Astrocyte (in vitro differentiated cells and primary cell): Measurements from ENCODE around the gene NAALADL2. TPM values are rescaled to one million over a fixed set of nuclear protein-coding genes. Genes with fewer than 3 reads are reported as not detected.

Experiments
- DNase-seq: peaks from one replicate; pipeline ENCODE4 v3.0.0-alpha.2; 2010; ENCODE audit warnings: low read depth
- FAIRE-seq: peaks from 2 replicates; lab custom pipeline; 2011; peaks lifted over from hg19 to GRCh38; lab: Jason Lieb, UNC
- H2AFZ ChIP-seq: 2 replicates; pipeline ENCODE4 v1.6.0; 2012; ENCODE audit warnings: low read depth, low read length, inconsistent platforms
- H3K27ac ChIP-seq: 2 replicates; pipeline ENCODE4 v1.5.1; 2011; ENCODE audit warnings: low read depth, low read length, inconsistent platforms
- H3K27me3 ChIP-seq: 2 replicates; pipeline ENCODE4 v1.6.0; 2011; ENCODE audit warnings: low read length, inconsistent platforms; ENCODE audit not compliant: insufficient read depth
- H3K36me3 ChIP-seq: 2 replicates; pipeline ENCODE4 v1.5.1; 2011; ENCODE audit warnings: low read length, inconsistent platforms; ENCODE audit not compliant: insufficient read depth
- H3K4me1 ChIP-seq: 2 replicates; pipeline ENCODE4 v1.5.1; 2011; ENCODE audit warnings: low read length, inconsistent platforms; ENCODE audit not compliant: insufficient read depth
- H3K4me2 ChIP-seq: 2 replicates; pipeline ENCODE4 v1.6.0; 2012; ENCODE audit warnings: low read length, inconsistent platforms
- H3K4me3 ChIP-seq: 2 replicates; pipeline ENCODE4 v1.5.1; 2011; ENCODE audit warnings: low read depth, mild to moderate bottlenecking, low read length, inconsistent platforms; ENCODE audit not compliant: insufficient read depth
- H3K79me2 ChIP-seq: 2 replicates; pipeline ENCODE4 v1.6.0; 2012; ENCODE audit warnings: mild to moderate bottlenecking, low read length, inconsistent platforms; ENCODE audit not compliant: insufficient read depth
- H3K9ac ChIP-seq: 2 replicates; pipeline ENCODE4 v1.6.0; 2012; ENCODE audit warnings: mild to moderate bottlenecking, low read length, inconsistent platforms
- H3K9me3 ChIP-seq: 2 replicates; pipeline ENCODE4 v1.5.1; 2012; ENCODE audit warnings: low read depth, mild to moderate bottlenecking, low read length, inconsistent platforms; ENCODE audit not compliant: insufficient read depth
- H4K20me1 ChIP-seq: 2 replicates; pipeline ENCODE4 v1.6.0; 2012; ENCODE audit warnings: low read length, inconsistent platforms; ENCODE audit not compliant: insufficient read depth
- H3K27ac Mint-ChIP-seq: one replicate; pipeline ENCODE4 v1.8.0; 2021; ENCODE audit warnings: mild to moderate bottlenecking, mixed read lengths; ENCODE audit not compliant: unreplicated experiment
- H3K27me3 Mint-ChIP-seq: one replicate; pipeline ENCODE4 v1.8.0; 2021; ENCODE audit warnings: low read depth, mixed read lengths; ENCODE audit not compliant: unreplicated experiment
- H3K36me3 Mint-ChIP-seq: one replicate; pipeline ENCODE4 v1.8.0; 2021; ENCODE audit warnings: low read depth, mixed read lengths; ENCODE audit not compliant: unreplicated experiment
- H3K4me1 Mint-ChIP-seq: one replicate; pipeline ENCODE4 v1.8.0; 2021; ENCODE audit warnings: low read depth, mixed read lengths; ENCODE audit not compliant: unreplicated experiment
- H3K4me3 Mint-ChIP-seq: one replicate; pipeline ENCODE4 v1.8.0; 2021; ENCODE audit warnings: mild to moderate bottlenecking, moderate library complexity, mixed read lengths; ENCODE audit not compliant: unreplicated experiment
- H3K9me3 Mint-ChIP-seq: one replicate; pipeline ENCODE4 v1.8.0; 2021; ENCODE audit warnings: mild to moderate bottlenecking, mixed read lengths; ENCODE audit not compliant: unreplicated experiment
- CTCF ChIP-seq: IDR thresholded peaks from 2 replicates; pipeline ENCODE4 v1.5.1; 2011; ENCODE audit warnings: low read depth, mild to moderate bottlenecking, inconsistent platforms, low read length, moderate library complexity; ENCODE audit not compliant: insufficient read depth
- EZH2 ChIP-seq: IDR thresholded peaks from 2 replicates; pipeline ENCODE4 v1.6.1; 2012; ENCODE audit warnings: mild to moderate bottlenecking, low read length, inconsistent platforms; ENCODE audit not compliant: insufficient read depth
- total RNA-seq: library from RNA; stranded (reverse); gene quantifications from 2 replicates; pipeline ENCODE4 v1.2.1, GENCODE V29; 2021

NAALADL2 gene
- total RNA-seq, 1 donor from 2014 or later = 2.7 TPM

GRCh38 chr3:175605851-175606250 lies 746.7 kb downstream of the NAALADL2 start:
- DNase-seq (peak; percentile 20), FAIRE-seq (no peak)
- H3K36me3 Mint-ChIP-seq = no peaks in the 10 kb centered on the region
- H3K27ac Mint-ChIP-seq = no peak overlapping the region
- Histone ChIP-seq H3K27ac (no peak overlapping the region), H3K9ac (no peak overlapping the region), H3K36me3 (no peaks in the 10 kb centered on the region), H3K27me3 (no peaks in the 10 kb centered on the region), H3K4me2 (no peak overlapping the region), H2AFZ (no peak overlapping the region), H3K4me1 (peaks cover 4% of the 10 kb centered on the region), H3K79me2 (no peaks in the 10 kb centered on the region), H3K4me3 (no peak overlapping the region), H3K9me3 (no peaks in the 10 kb centered on the region), H4K20me1 (no peaks in the 10 kb centered on the region)
- H3K4me1 Mint-ChIP-seq = no peaks in the 10 kb centered on the region
- H3K4me3 Mint-ChIP-seq = no peak overlapping the region
- no peak for TF ChIP-seq EZH2
- TF ChIP-seq CTCF = no peak
- H3K27me3 Mint-ChIP-seq = no peaks in the 10 kb centered on the region
- H3K9me3 Mint-ChIP-seq = no peaks in the 10 kb centered on the region

GRCh38 chr3:175606650-175607318 lies 747.6 kb downstream of the NAALADL2 start:
- H3K27ac Mint-ChIP-seq = no peak overlapping the region
- Histone ChIP-seq H3K9me3 (no peaks in the 10 kb centered on the region), H3K36me3 (no peaks in the 10 kb centered on the region), H3K4me2 (no peak overlapping the region), H3K27ac (no peak overlapping the region), H3K79me2 (no peaks in the 10 kb centered on the region), H3K4me3 (no peak overlapping the region), H3K4me1 (no peaks in the 10 kb centered on the region), H3K27me3 (no peaks in the 10 kb centered on the region), H4K20me1 (no peaks in the 10 kb centered on the region), H3K9ac (no peak overlapping the region), H2AFZ (no peak overlapping the region)
- no peaks in the 10 kb centered on the region for H3K27me3 Mint-ChIP-seq
- no peaks in the 10 kb centered on the region for H3K4me1 Mint-ChIP-seq
- no peak for FAIRE-seq
- no peak overlapping the region for H3K4me3 Mint-ChIP-seq
- no peak for DNase-seq
- H3K9me3 Mint-ChIP-seq = no peaks in the 10 kb centered on the region
- TF ChIP-seq EZH2 = no peak
- H3K36me3 Mint-ChIP-seq = no peaks in the 10 kb centered on the region

- H3K79me2 ChIP-seq = no peaks in the 10 kb centered on the region
- Mint-ChIP-seq H3K4me3 (no peak overlapping the region), H3K4me1 (no peaks in the 10 kb centered on the region), H3K27ac (no peak overlapping the region), H3K9me3 (no peaks in the 10 kb centered on the region), H3K36me3 (no peaks in the 10 kb centered on the region), H3K27me3 (no peaks in the 10 kb centered on the region)
- peak overlapping the region; percentile 35 for H2AFZ ChIP-seq
- FAIRE-seq = no peak
- no peak overlapping the region for H3K27ac ChIP-seq
- H3K4me2 ChIP-seq = peak overlapping the region; percentile 19
- H3K36me3 ChIP-seq = no peaks in the 10 kb centered on the region
- no peaks in the 10 kb centered on the region for H3K9me3 ChIP-seq
- no peaks in the 10 kb centered on the region for H4K20me1 ChIP-seq
- no peak for DNase-seq
- H3K4me1 ChIP-seq = no peaks in the 10 kb centered on the region
- TF ChIP-seq CTCF = no peak
- no peak for TF ChIP-seq EZH2
- H3K27me3 ChIP-seq = no peaks in the 10 kb centered on the region
- H3K9ac ChIP-seq = no peak overlapping the region
- H3K4me3 ChIP-seq = no peak overlapping the region
Observed at GRCh38 chr3:175608356-175608755, 749.2 kb downstream of the NAALADL2 start.
